ENCODE measurements around the gene THADA.

Gene THADA

DNA sequence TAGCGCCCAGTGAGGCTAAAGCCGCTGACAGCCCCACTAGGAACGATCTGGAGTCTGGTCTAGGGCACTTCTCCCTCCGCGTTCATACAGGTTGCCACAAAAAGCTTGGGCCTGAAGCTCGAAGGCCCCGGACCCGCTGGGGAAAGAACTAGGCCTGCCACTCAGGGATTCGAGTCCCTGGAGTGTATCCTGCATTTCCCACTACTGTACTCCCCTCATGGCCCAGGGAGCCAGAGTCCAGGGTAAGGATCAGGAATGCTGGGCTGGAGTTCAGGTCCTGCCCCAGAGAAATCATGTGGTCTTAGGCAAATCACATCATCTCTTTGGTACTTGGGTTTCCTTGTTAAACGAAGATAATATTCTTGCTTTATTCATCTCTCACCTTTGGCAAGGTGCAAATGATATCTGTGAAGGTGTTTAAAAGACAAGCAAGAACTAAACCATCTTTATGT lies 368.0 kb downstream of the THADA start:
- ChIA-PET POLR2A (interaction anchor here (0.5 to 3.2 kb wide), 12 partner anchors 10 to 400 kb away, joined by 3 to 16 read pairs (median 7); no protein-coding TSS in a partner anchor), CTCF (interaction anchor here (0.9 to 2.4 kb wide), 5 partner anchors 24 to 415 kb away, joined by 3 to 6 read pairs (median 4); no protein-coding TSS in a partner anchor)
- DNase-seq (ENCODE audit: extremely low spot score) = no peak
- TF ChIP-seq FOXA1 (IDR thresholded peaks at IDR 0.05) (no peak), TARDBP (IDR thresholded peaks at IDR 0.05) (no peak), LEF1 (IDR thresholded peaks at IDR 0.05; ENCODE audit: borderline replicate concordance) (no peak), ELF4 (IDR thresholded peaks at IDR 0.05) (no peak), ARNT (IDR thresholded peaks at IDR 0.05) (no peak), HDGF (IDR thresholded peaks at IDR 0.05; ENCODE audit: borderline replicate concordance) (no peak), BHLHE40 (IDR thresholded peaks at IDR 0.05; ENCODE audit: borderline replicate concordance) (no peak), SP1 (IDR thresholded peaks at IDR 0.05) (no peak), NFRKB (IDR thresholded peaks at IDR 0.05) (no peak), FOXM1 (IDR thresholded peaks at IDR 0.05; ENCODE audit: borderline replicate concordance) (no peak), ZNF384 (IDR thresholded peaks at IDR 0.05) (no peak), FOXK2 (IDR thresholded peaks at IDR 0.05) (no peak), L3MBTL2 (conservative IDR thresholded peaks at IDR 0.05) (no peak), CTBP1 (IDR thresholded peaks at IDR 0.05; ENCODE audit: borderline replicate concordance) (no peak), SUZ12 (IDR thresholded peaks at IDR 0.05) (no peak)
- TF ChIP-seq, protein P1, sequence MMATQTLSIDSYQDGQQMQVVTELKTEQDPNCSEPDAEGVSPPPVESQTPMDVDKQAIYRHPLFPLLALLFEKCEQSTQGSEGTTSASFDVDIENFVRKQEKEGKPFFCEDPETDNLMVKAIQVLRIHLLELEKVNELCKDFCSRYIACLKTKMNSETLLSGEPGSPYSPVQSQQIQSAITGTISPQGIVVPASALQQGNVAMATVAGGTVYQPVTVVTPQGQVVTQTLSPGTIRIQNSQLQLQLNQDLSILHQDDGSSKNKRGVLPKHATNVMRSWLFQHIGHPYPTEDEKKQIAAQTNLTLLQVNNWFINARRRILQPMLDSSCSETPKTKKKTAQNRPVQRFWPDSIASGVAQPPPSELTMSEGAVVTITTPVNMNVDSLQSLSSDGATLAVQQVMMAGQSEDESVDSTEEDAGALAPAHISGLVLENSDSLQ (IDR thresholded peaks at IDR 0.05) = no peak

DNA sequence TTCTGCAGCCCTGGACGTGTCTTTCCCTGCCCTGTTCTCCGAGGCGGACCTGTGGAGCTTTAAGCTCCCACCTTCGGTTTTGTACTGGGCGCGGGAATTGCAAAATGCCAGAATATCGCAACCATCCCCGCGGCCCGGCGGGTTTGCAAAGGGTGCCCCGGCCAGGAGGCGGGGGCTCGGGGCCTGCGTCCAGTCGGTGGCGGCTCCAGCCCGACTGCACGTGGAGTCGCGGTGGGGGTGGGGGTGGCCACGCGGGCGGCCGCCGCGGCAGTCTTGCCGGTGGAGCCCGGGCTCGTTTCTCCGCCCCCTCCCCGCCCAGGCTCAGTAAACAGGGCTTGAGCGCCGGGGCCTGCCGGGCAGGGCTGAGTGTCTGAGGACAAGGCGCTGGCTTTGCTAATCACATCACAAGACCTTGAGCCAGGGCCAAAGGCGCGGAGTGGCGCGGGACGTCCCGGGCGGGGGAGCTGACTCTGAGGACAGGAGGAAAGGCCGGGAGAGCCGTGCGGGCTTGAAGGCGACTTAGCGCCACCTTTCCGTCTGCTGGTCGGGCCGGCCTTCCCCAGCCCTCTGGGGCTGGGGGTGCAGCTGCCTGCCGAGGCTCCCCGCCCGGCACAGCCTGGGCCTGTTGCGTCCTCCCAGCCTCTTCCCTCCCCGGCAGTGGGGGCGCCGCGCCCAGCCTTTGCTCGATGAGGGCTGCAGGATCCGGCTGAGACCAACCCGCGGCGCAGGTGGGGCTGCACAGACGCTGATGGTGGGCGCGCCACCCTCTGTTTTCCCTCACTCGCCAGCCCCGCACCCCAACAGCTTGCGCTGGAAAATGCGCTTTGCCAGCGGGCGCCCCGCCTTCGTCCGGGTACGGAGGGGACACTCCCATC lies 368.6 kb downstream of the THADA start:
- ChIA-PET POLR2A (interaction anchor here (0.5 to 3.2 kb wide), 33 partner anchors 9 to 416 kb away, joined by 3 to 16 read pairs (median 4); no protein-coding TSS in a partner anchor), CTCF (interaction anchor here (0.9 to 1.6 kb wide), 4 partner anchors 52 to 257 kb away, joined by 3 to 4 read pairs (median 4); no protein-coding TSS in a partner anchor)
- DNase-seq (ENCODE audit: extremely low spot score) = peak; percentile 63
- no peak for TF ChIP-seq CTBP1 (IDR thresholded peaks at IDR 0.05; ENCODE audit: borderline replicate concordance)
- peak; percentile 70 for TF ChIP-seq L3MBTL2 (conservative IDR thresholded peaks at IDR 0.05)

DNA sequence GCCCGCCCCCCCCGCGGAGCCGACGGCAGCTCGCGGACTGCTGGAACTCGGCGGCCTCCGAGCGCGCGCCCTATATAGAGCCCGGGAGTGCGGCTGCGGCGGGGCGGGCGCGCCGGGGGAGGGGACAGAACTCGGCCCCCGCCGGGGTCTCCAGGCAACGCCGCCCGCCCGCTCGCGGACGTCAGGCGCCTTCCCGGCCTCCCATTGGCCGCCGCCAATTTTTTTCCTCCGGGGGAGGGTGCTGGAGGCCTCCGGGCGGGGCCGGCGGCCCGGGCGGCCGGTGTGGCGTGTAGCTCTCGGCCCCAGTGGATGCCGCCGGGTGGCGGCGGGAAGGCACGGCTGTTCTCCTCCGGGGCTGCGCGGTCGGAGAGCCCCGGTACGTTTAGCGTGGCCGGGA lies 369.3 kb downstream of the THADA start, which contains the start of gene ZFP36L2:
ZFP36L2 (minus strand) TSS at position 49 of the 397 bp plus-strand sequence. CDS start 291 bp downstream, outside the sequence.
- CTCF ChIA-PET = interaction anchor here (0.9 to 1.6 kb wide), 3 partner anchors 52 to 252 kb away, joined by 3 to 4 read pairs (median 4); no protein-coding TSS in a partner anchor
- peak; percentile 91 for DNase-seq (ENCODE audit: extremely low spot score)
- POLR2A ChIA-PET = interaction anchor here (0.6 to 3.2 kb wide), 29 partner anchors 8 to 416 kb away, joined by 3 to 16 read pairs (median 4); no protein-coding TSS in a partner anchor
- TF ChIP-seq FOXM1 (IDR thresholded peaks at IDR 0.05; ENCODE audit: borderline replicate concordance) (peak; percentile 91; the same call in 1 of the 2 replicates), LEF1 (IDR thresholded peaks at IDR 0.05; ENCODE audit: borderline replicate concordance) (no peak), ELF4 (IDR thresholded peaks at IDR 0.05) (peak; percentile 79), HDGF (IDR thresholded peaks at IDR 0.05; ENCODE audit: borderline replicate concordance) (0 out of 2 replicates have a peak, but pooled peaks have one; percentile 29), ARNT (IDR thresholded peaks at IDR 0.05) (no peak), CTBP1 (IDR thresholded peaks at IDR 0.05; ENCODE audit: borderline replicate concordance) (no peak), FOXK2 (IDR thresholded peaks at IDR 0.05) (no peak)
- TF ChIP-seq, protein P1 (IDR thresholded peaks at IDR 0.05) = no peak

DNA sequence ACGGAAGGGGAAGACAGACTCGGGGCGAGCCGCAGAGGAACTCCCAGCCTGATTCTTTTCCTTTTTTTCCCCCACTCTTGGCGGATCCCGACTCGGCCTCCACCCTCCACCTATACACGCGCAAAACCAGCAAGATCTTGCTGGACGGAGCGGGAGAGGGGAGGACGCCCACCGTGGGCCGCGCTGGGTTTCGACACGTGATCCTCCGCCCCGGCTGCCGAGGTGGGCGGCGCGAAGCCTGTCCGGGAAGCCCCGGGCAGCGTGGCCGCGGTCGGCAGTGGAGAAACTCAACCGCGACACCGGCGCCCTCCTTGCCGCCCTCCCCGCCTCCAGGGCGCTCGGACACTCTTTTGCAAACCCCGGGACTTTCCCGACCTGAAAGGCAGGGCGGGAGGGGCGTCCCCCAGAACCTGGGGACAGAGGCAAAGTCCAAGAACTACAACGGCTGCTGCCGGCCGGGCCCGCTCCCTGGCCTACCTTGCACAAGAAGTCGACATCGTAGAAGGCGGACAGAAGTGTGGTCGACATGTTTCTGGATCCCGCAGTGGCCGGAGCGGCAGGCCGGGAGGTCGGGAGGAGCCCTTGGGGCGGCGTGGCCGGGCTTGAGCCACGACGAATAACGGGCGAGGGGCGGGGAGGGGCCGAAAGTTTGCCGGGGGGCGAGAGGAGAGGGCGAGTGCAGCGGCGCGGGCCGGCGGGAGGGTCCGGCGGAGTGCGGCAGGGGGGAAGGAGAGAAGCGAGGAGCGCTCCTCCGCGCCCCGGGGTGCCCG lies 369.9 kb downstream of the THADA start:
- CTCF ChIA-PET = interaction anchor here (1.5 to 1.6 kb wide), 2 partner anchors 51 to 86 kb away, joined by 3 to 4 read pairs; no protein-coding TSS in a partner anchor
- POLR2A ChIA-PET = interaction anchor here (0.6 to 3.2 kb wide), 29 partner anchors 8 to 415 kb away, joined by 3 to 16 read pairs (median 4); no protein-coding TSS in a partner anchor
- TF ChIP-seq NFRKB (IDR thresholded peaks at IDR 0.05) = no peak
- no peak for TF ChIP-seq FOXK2 (IDR thresholded peaks at IDR 0.05)
- peak; percentile 82 for TF ChIP-seq L3MBTL2 (conservative IDR thresholded peaks at IDR 0.05)
- peak; percentile 41 for DNase-seq (ENCODE audit: extremely low spot score)

DNA sequence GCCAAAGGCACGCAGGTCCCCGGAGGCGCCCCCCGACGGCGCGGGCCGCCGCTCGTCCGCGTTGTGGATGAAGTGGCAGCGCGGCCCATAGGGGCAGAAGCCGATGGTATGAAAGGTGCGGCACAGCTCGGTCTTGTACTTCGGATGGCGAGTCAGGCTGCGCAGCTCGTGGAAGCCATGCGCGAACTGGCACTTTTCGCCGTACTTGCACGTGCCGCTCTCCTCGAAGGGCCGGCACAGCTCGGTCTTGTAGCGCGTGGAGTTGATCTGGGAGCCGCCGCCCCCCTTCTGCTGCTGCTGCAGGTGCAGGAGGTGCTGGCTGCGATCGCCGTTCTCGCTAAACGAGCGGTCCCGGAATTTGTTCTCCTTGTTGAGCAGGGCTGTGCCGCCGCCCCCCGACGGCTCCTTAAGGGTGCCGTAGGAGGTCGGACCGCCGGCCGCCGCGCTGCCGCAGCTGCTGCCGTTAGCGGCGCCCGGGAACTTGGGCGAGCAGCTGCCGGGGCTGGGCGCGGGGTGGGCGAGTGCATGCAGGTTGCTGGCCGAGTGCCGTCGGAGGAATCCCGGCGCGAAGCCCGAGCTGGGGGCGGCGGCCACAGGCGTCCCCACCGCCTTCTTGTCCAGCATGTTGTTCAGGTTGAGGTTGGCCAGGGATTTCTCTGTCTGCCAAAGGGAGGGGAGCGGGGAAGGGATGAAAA lies 370.6 kb downstream of the THADA start:
- TF ChIP-seq LEF1 (IDR thresholded peaks at IDR 0.05; ENCODE audit: borderline replicate concordance) = no peak
- peak; percentile 54; the same call in 1 of the 2 replicates for TF ChIP-seq CTBP1 (IDR thresholded peaks at IDR 0.05; ENCODE audit: borderline replicate concordance)
- peak; percentile 87 for TF ChIP-seq L3MBTL2 (conservative IDR thresholded peaks at IDR 0.05)
- TF ChIP-seq FOXM1 (IDR thresholded peaks at IDR 0.05; ENCODE audit: borderline replicate concordance) = no peak
- TF ChIP-seq ZNF384 (IDR thresholded peaks at IDR 0.05) = no peak
- ChIA-PET CTCF (interaction anchor here (1.0 to 1.5 kb wide), 2 partner anchors 51 to 85 kb away, joined by 4 to 5 read pairs; no protein-coding TSS in a partner anchor), POLR2A (interaction anchor here (0.7 to 1.1 kb wide), 2 partner anchors 173 to 318 kb away, joined by 3 read pairs; no protein-coding TSS in a partner anchor)
- no peak for DNase-seq (ENCODE audit: extremely low spot score)
